OCI-LY3 (cell line): ENCODE data around the gene BHLHE40.

Experiments used
- H2AFZ ChIP-seq: fragments of 200-600, 300-600 bp; shearing (Covaris generic); 2 replicates; pipeline ENCODE4 v1.6.0; 2014; ENCODE audit warnings: antibody characterized with exemption, low read depth, low read length
- H3K27ac ChIP-seq: fragments of 200-600, 300-600 bp; sonication (generic); 2 replicates; pipeline ENCODE4 v1.5.1; 2014; ENCODE audit warnings: mild to moderate bottlenecking, low read length, moderate library complexity, mixed read lengths
- H3K27me3 ChIP-seq: fragments of 200-600, 300-600 bp; sonication (generic); 2 replicates; pipeline ENCODE4 v1.6.1; 2014; ENCODE audit warnings: low read depth, low read length, mixed read lengths
- H3K36me3 ChIP-seq: fragments of 200-600, 300-600 bp; sonication (generic); replicated peaks from 2 replicates; pipeline ENCODE3; 2014; ENCODE audit warnings: low read depth, low read length, mixed read lengths
- H3K4me1 ChIP-seq: fragments of 300-600, 200-600 bp; sonication (generic); 2 replicates; pipeline ENCODE4 v1.6.1; 2014; ENCODE audit warnings: low read length, mixed read lengths
- H3K4me2 ChIP-seq: fragments of 200-600, 300-600 bp; sonication (generic); 2 replicates; pipeline ENCODE4 v1.6.1; 2014; ENCODE audit warnings: low read length, mixed read lengths
- H3K4me3 ChIP-seq: fragments of 300-600, 200-600 bp; sonication (generic); 2 replicates; pipeline ENCODE4 v1.5.1; 2014; ENCODE audit warnings: antibody characterized with exemption, mild to moderate bottlenecking, low read length, moderate library complexity
- H3K79me2 ChIP-seq: fragments of 300-600, 200-600 bp; shearing (Covaris generic); 2 replicates; pipeline ENCODE4 v1.6.1; 2014; ENCODE audit warnings: mild to moderate bottlenecking, low read length, mixed read lengths
- H3K9ac ChIP-seq: fragments of 300-600, 200-600 bp; shearing (Covaris generic); 2 replicates; pipeline ENCODE4 v1.6.0; 2014; ENCODE audit warnings: mild to moderate bottlenecking, low read length, moderate library complexity
- H3K9me3 ChIP-seq: fragments of 200-600, 300-600 bp; shearing (Covaris generic); 2 replicates; pipeline ENCODE4 v1.6.1; 2014; ENCODE audit warnings: low read length, mixed read lengths; ENCODE audit not compliant: insufficient read depth
- H4K20me1 ChIP-seq: fragments of 200-600, 300-600 bp; sonication (generic); 2 replicates; pipeline ENCODE4 v1.6.1; 2016; ENCODE audit warnings: low read length, mixed read lengths; ENCODE audit not compliant: insufficient read depth
- EZH2phosphoT487 ChIP-seq: fragments of 200-600 bp; shearing (Covaris generic); IDR thresholded peaks from 2 replicates; pipeline ENCODE4 v1.6.1; 2018; ENCODE audit warnings: antibody characterized with exemption, mixed run types, low read depth
- TF ChIP-seq, protein P1 (sequence below): fragments of 200-600, 300-600 bp; sonication (generic); IDR thresholded peaks from 2 replicates; pipeline ENCODE4 v1.5.1; 2014; ENCODE audit warnings: antibody characterized with exemption, low read length, low read depth

BHLHE40 gene

DNA sequence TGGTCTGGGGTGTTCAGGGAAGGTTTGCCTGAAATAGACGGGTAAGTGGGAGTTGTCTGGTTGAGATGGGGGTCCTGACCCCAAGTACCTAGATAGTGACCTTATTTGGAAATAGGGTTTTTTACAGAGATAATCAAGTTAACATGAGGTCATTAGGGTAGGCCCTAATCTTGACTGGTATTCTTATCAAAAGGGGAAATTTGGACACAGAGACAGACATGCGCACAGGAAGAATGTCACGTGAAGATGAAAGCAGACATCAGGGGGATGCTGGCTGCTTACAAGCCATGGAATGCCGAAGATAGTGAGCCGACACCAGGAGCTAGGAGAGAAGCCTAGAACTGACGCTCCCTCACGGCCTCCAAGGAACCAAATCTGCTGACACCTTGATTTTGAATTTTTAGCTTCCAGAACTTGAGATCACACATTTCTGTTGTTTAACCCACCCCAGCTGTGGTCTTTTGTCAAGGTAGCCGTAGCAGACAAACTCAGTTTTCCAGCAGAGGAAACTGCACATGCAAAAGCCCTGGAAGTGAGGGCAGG, 17.1 kb downstream of the BHLHE40 start:
- no peaks in the 10 kb centered on the region for H4K20me1 ChIP-seq
- H3K27ac ChIP-seq = no peak overlapping the region
- no peaks in the 10 kb centered on the region for H3K36me3 ChIP-seq
- H3K4me3 ChIP-seq = no peak overlapping the region
- H3K4me1 ChIP-seq = no peaks in the 10 kb centered on the region
- H3K9ac ChIP-seq = no peak overlapping the region
- TF ChIP-seq EZH2phosphoT487 = no peak
- TF ChIP-seq, protein P1, sequence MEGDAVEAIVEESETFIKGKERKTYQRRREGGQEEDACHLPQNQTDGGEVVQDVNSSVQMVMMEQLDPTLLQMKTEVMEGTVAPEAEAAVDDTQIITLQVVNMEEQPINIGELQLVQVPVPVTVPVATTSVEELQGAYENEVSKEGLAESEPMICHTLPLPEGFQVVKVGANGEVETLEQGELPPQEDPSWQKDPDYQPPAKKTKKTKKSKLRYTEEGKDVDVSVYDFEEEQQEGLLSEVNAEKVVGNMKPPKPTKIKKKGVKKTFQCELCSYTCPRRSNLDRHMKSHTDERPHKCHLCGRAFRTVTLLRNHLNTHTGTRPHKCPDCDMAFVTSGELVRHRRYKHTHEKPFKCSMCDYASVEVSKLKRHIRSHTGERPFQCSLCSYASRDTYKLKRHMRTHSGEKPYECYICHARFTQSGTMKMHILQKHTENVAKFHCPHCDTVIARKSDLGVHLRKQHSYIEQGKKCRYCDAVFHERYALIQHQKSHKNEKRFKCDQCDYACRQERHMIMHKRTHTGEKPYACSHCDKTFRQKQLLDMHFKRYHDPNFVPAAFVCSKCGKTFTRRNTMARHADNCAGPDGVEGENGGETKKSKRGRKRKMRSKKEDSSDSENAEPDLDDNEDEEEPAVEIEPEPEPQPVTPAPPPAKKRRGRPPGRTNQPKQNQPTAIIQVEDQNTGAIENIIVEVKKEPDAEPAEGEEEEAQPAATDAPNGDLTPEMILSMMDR = no peak
- H3K79me2 ChIP-seq = no peaks in the 10 kb centered on the region
- H3K9me3 ChIP-seq = no peaks in the 10 kb centered on the region
- no peak overlapping the region for H3K4me2 ChIP-seq
- peaks cover 42% of the 10 kb centered on the region for H3K27me3 ChIP-seq
- H2AFZ ChIP-seq = no peak overlapping the region

DNA sequence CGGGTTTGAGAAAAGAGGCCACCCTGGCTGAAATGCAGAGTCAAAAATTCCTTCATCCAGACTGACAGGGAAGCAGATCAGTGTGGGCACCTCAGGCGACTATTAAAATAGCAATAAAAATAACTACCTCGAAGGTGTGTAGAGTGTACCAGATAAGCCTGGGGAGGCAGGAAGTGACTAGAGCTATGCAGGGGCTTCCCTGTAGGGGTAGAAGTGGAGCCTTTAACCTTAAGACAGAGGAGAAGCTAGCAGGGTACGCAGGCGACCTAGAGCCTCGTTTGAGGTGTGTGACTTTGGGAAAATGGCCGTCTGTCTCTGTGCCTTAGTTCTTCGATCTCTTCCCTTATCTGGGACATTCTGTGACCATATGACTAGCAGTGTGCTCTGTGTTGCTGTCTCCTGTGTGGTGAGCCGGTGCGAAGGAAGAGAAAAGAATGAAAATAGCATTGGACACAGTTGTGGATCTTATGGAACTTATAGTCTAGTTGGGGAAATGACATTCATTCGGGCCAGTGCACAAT, 17.6 kb downstream of the BHLHE40 start:
- no peaks in the 10 kb centered on the region for H3K36me3 ChIP-seq

GRCh38 chr3:4997946-4998345, 18.7 kb downstream of the BHLHE40 start:
- H3K9ac ChIP-seq = no peak overlapping the region
- H3K79me2 ChIP-seq = no peaks in the 10 kb centered on the region
- H3K36me3 ChIP-seq = no peaks in the 10 kb centered on the region
- no peak overlapping the region for H3K27ac ChIP-seq
- TF ChIP-seq, protein P1 = no peak
- no peak for TF ChIP-seq EZH2phosphoT487
- no peaks in the 10 kb centered on the region for H4K20me1 ChIP-seq
- no peak overlapping the region for H3K4me3 ChIP-seq
- peaks cover 57% of the 10 kb centered on the region for H3K27me3 ChIP-seq
- no peaks in the 10 kb centered on the region for H3K4me1 ChIP-seq
- H3K9me3 ChIP-seq = no peaks in the 10 kb centered on the region
- no peak overlapping the region for H2AFZ ChIP-seq
- no peak overlapping the region for H3K4me2 ChIP-seq

More for the DNA sequence above, 17.6 kb downstream of the BHLHE40 start:
- Histone ChIP-seq H3K27me3 (peaks cover 48% of the 10 kb centered on the region), H3K27ac (no peak overlapping the region), H4K20me1 (no peaks in the 10 kb centered on the region), H3K4me2 (no peak overlapping the region), H3K4me3 (no peak overlapping the region), H3K9me3 (no peaks in the 10 kb centered on the region), H3K9ac (no peak overlapping the region), H3K4me1 (no peaks in the 10 kb centered on the region), H3K79me2 (no peaks in the 10 kb centered on the region), H2AFZ (no peak overlapping the region)
- TF ChIP-seq, protein P1 = no peak
- TF ChIP-seq EZH2phosphoT487 = no peak

- peaks cover 55% of the 10 kb centered on the region for H3K27me3 ChIP-seq
- no peaks in the 10 kb centered on the region for H3K9me3 ChIP-seq
Observed at GRCh38 chr3:4999531-5000184, 20.4 kb downstream of the BHLHE40 start.

More at GRCh38 chr3:4999531-5000184, 20.4 kb downstream of the BHLHE40 start:
- no peaks in the 10 kb centered on the region for H3K79me2 ChIP-seq
- no peak for TF ChIP-seq EZH2phosphoT487
- no peak overlapping the region for H3K4me2 ChIP-seq
- H3K36me3 ChIP-seq = no peaks in the 10 kb centered on the region
- H3K4me1 ChIP-seq = no peaks in the 10 kb centered on the region
- H3K9ac ChIP-seq = no peak overlapping the region
- H4K20me1 ChIP-seq = no peaks in the 10 kb centered on the region
- H3K4me3 ChIP-seq = no peak overlapping the region
- no peak overlapping the region for H3K27ac ChIP-seq
- no peak overlapping the region for H2AFZ ChIP-seq
